K562 (cell line): ENCODE results near the gene PMVK. TPM values are rescaled to one million over a fixed set of nuclear protein-coding genes. Genes with fewer than 3 reads are reported as not detected.
A peak's percentile ranks its signal among the peaks of the same experiment; 100 is the strongest.

Source experiments
- ESRRA ChIP-seq: fragments of 450-650 bp; IDR thresholded peaks from 2 replicates; pipeline ENCODE4 v1.6.1; 2014; ENCODE audit warnings: low read depth, mild to moderate bottlenecking, moderate library complexity, borderline replicate concordance
- FOXP1 ChIP-seq: sonication (generic); formaldehyde crosslinking; IDR thresholded peaks from 2 replicates; pipeline ENCODE4 v1.8.0; 2022; ENCODE audit warnings: mild to moderate bottlenecking, missing genetic modification reagents
- FOXP4 ChIP-seq: sonication (generic); formaldehyde crosslinking; IDR thresholded peaks from 2 replicates; pipeline ENCODE4 v1.8.0; 2022; ENCODE audit warnings: mild to moderate bottlenecking, missing genetic modification reagents, borderline replicate concordance
- HDAC6 ChIP-seq: IDR thresholded peaks from 2 replicates; pipeline ENCODE4 v1.6.1; 2012; ENCODE audit warnings: low read depth, mild to moderate bottlenecking, control low read depth, inconsistent platforms, low read length, moderate library complexity
- MED1 ChIP-seq: sonication (generic); formaldehyde crosslinking; IDR thresholded peaks from 2 replicates; pipeline ENCODE4 v1.8.1; 2023; ENCODE audit warnings: missing genetic modification reagents, borderline replicate concordance
- NR0B1 ChIP-seq: fragments of 450-650 bp; IDR thresholded peaks from one replicate; pipeline ENCODE4 v1.6.1; 2018; ENCODE audit warnings: mild to moderate bottlenecking, moderate library complexity; ENCODE audit not compliant: partially characterized antibody
- RBM14 ChIP-seq: fragments of 200-400 bp; formaldehyde crosslinking; IDR thresholded peaks from 2 replicates; pipeline ENCODE4 v1.6.1; 2018; ENCODE audit warnings: low read depth, mild to moderate bottlenecking, low read length, moderate library complexity, borderline replicate concordance; ENCODE audit not compliant: insufficient read depth
- SMARCA4 ChIP-seq: fragments of 450-650 bp; IDR thresholded peaks from 2 replicates; pipeline ENCODE4 v1.6.1; 2016
- ZKSCAN1 ChIP-seq: fragments of 150-350 bp; IDR thresholded peaks from 2 replicates; pipeline ENCODE4 v1.6.1; 2016; ENCODE audit warnings: low read depth, low read length
- ZNF174 ChIP-seq: fragments of 250-450 bp; sonication (Bioruptor Pico); IDR thresholded peaks from 2 replicates; pipeline ENCODE4 v1.4.0; 2020; ENCODE audit warnings: mild to moderate bottlenecking
- ZNF696 ChIP-seq: fragments of 250-450 bp; sonication (Bioruptor Pico); conservative IDR thresholded peaks from 2 replicates; pipeline ENCODE4 v1.4.0; 2020; ENCODE audit warnings: mild to moderate bottlenecking, moderate library complexity
- ZNF785 ChIP-seq: fragments of 250-450 bp; sonication (Bioruptor Pico); IDR thresholded peaks from 2 replicates; pipeline ENCODE4 v1.4.0; 2020; ENCODE audit warnings: mild to moderate bottlenecking
- ZZZ3 ChIP-seq: fragments of 450-650 bp; IDR thresholded peaks from 2 replicates; pipeline ENCODE4 v1.6.1; 2016; ENCODE audit warnings: antibody characterized with exemption, mild to moderate bottlenecking, moderate library complexity
- polyA plus RNA-seq, 8 experiments: library from polyadenylated mRNA; depleted of rRNA in 4 of 8; stranded (reverse) in 5 of 8; unstranded in 3 of 8; fragments of >200 nt; fragmentation: Nextera tagmentation in 2 of 8; fragmentation: Illumina TruSeq in 1 of 8; extraction: Ambion mirVana in 2 of 8; extraction: Trizol in 1 of 8; gene quantifications; 2 replicates each; pipeline versions ENCODE4 v1.2.1 to v1.2.3, GENCODE V29; 2011 to 2014; ENCODE audit warnings: inconsistent platforms in 1 of 8, missing spikeins in 1 of 8
- total RNA-seq, 7 experiments: library from RNA; depleted of rRNA in 6 of 7; stranded (reverse); fragments of >200 nt in 6 of 7; fragmentation: Illumina TruSeq in 2 of 7; extraction: Trizol in 2 of 7; gene quantifications; 2 replicates each; pipeline versions ENCODE4 v1.2.1 to v1.2.3, GENCODE V29; 2011 to 2021; ENCODE audit warnings: low replicate concordance in 1 of 7

The PMVK gene
- total and polyA plus RNA-seq, 9 of the 15 experiments (the other 6 are each of a cell fraction or from before 2014, with no cell fraction given): 1.1 to 15.3 (median 6.3) TPM

GRCh38 chr1:154975409-154976059 is 39.0 kb upstream of the PMVK start (continued):
- TF ChIP-seq MED1 (CRISPR knock-in tag): no peak
- no peak for TF ChIP-seq ZNF174 (CRISPR knock-in tag)
- TF ChIP-seq ZKSCAN1: no peak
- TF ChIP-seq ZZZ3: no peak
- no peak for TF ChIP-seq ZNF696
- TF ChIP-seq ESRRA: no peak
- no peak for TF ChIP-seq FOXP4
- no peak for TF ChIP-seq NR0B1
- TF ChIP-seq RBM14: no peak
- 0 out of 2 replicates have a peak, but pooled peaks have one; percentile 12 for TF ChIP-seq SMARCA4
- no peak for TF ChIP-seq FOXP1 (CRISPR knock-in tag)
- no peak for TF ChIP-seq ZNF785 (CRISPR knock-in tag)
- TF ChIP-seq HDAC6: no peak
